Ishikawa (cell line): Measurements from ENCODE around the gene TECRL.

ENCODE experiments used
- CEBPB ChIP-seq: IDR thresholded peaks from 2 replicates; pipeline ENCODE4 v1.6.1; 2012
- CREB1 ChIP-seq: IDR thresholded peaks from 2 replicates; pipeline ENCODE4 v1.6.1; 2012; ENCODE audit warnings: low read depth
- EGR1 ChIP-seq: IDR thresholded peaks from 2 replicates; pipeline ENCODE4 v1.6.1; 2012
- EP300 ChIP-seq: IDR thresholded peaks from 2 replicates; pipeline ENCODE4 v1.6.1; 2012; ENCODE audit warnings: borderline replicate concordance
- FOXM1 ChIP-seq: IDR thresholded peaks from 2 replicates; pipeline ENCODE4 v1.6.1; 2012; ENCODE audit warnings: low read depth, borderline replicate concordance
- NFIC ChIP-seq: IDR thresholded peaks from 2 replicates; pipeline ENCODE4 v1.6.1; 2012
- RAD21 ChIP-seq: IDR thresholded peaks from 2 replicates; pipeline ENCODE4 v1.6.1; 2012; ENCODE audit warnings: low read depth
- TAF1 ChIP-seq: IDR thresholded peaks from 2 replicates; pipeline ENCODE4 v1.6.1; 2012; ENCODE audit warnings: low read depth, mild to moderate bottlenecking
- TCF12 ChIP-seq: IDR thresholded peaks from 2 replicates; pipeline ENCODE4 v1.6.1; 2012; ENCODE audit warnings: low read depth
- TEAD4 ChIP-seq: IDR thresholded peaks from 2 replicates; pipeline ENCODE4 v1.6.1; 2012
- ZBTB7A ChIP-seq: IDR thresholded peaks from 2 replicates; pipeline ENCODE4 v1.6.1; 2012; ENCODE audit warnings: low read depth
- TF ChIP-seq, protein P1 (sequence below): IDR thresholded peaks from 2 replicates; pipeline ENCODE4 v1.6.1; 2012
- TF ChIP-seq, protein P2 (sequence below): IDR thresholded peaks from 2 replicates; pipeline ENCODE4 v1.6.1; 2012; ENCODE audit warnings: low read depth, mild to moderate bottlenecking
- TF ChIP-seq, protein P3 (sequence below): IDR thresholded peaks from 2 replicates; pipeline ENCODE4 v1.6.1; 2012

TECRL gene

DNA sequence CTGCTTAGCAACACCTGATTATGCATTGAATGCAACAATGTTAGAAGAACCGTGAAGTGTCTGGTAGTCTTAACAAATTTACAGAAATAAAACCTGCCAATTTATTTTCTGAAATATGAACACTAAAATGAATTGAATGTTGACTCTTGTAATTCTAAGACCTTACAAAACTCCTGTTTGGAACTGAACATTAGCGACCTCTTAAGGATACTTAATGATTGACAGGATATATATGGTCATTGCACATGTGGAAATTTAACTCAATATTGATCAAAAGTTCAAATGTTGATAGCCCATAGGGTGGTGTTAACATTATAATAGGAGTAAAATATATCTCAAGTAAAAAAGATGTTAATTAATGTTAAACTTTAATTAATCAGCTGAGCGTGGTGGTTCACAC, 79.1 kb downstream of the TECRL start:
- no peak for TF ChIP-seq TEAD4
- TF ChIP-seq, protein P1, sequence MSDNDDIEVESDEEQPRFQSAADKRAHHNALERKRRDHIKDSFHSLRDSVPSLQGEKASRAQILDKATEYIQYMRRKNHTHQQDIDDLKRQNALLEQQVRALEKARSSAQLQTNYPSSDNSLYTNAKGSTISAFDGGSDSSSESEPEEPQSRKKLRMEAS, result no peak
- TF ChIP-seq FOXM1, result no peak
- no peak for TF ChIP-seq TCF12
- no peak for TF ChIP-seq RAD21
- TF ChIP-seq CREB1, result no peak
- TF ChIP-seq, protein P2, sequence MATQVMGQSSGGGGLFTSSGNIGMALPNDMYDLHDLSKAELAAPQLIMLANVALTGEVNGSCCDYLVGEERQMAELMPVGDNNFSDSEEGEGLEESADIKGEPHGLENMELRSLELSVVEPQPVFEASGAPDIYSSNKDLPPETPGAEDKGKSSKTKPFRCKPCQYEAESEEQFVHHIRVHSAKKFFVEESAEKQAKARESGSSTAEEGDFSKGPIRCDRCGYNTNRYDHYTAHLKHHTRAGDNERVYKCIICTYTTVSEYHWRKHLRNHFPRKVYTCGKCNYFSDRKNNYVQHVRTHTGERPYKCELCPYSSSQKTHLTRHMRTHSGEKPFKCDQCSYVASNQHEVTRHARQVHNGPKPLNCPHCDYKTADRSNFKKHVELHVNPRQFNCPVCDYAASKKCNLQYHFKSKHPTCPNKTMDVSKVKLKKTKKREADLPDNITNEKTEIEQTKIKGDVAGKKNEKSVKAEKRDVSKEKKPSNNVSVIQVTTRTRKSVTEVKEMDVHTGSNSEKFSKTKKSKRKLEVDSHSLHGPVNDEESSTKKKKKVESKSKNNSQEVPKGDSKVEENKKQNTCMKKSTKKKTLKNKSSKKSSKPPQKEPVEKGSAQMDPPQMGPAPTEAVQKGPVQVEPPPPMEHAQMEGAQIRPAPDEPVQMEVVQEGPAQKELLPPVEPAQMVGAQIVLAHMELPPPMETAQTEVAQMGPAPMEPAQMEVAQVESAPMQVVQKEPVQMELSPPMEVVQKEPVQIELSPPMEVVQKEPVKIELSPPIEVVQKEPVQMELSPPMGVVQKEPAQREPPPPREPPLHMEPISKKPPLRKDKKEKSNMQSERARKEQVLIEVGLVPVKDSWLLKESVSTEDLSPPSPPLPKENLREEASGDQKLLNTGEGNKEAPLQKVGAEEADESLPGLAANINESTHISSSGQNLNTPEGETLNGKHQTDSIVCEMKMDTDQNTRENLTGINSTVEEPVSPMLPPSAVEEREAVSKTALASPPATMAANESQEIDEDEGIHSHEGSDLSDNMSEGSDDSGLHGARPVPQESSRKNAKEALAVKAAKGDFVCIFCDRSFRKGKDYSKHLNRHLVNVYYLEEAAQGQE, result no peak
- TF ChIP-seq, protein P3, sequence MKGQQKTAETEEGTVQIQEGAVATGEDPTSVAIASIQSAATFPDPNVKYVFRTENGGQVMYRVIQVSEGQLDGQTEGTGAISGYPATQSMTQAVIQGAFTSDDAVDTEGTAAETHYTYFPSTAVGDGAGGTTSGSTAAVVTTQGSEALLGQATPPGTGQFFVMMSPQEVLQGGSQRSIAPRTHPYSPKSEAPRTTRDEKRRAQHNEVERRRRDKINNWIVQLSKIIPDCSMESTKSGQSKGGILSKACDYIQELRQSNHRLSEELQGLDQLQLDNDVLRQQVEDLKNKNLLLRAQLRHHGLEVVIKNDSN, result no peak
- TF ChIP-seq EGR1, result no peak
- TF ChIP-seq TAF1, result no peak
- no peak for TF ChIP-seq ZBTB7A

DNA sequence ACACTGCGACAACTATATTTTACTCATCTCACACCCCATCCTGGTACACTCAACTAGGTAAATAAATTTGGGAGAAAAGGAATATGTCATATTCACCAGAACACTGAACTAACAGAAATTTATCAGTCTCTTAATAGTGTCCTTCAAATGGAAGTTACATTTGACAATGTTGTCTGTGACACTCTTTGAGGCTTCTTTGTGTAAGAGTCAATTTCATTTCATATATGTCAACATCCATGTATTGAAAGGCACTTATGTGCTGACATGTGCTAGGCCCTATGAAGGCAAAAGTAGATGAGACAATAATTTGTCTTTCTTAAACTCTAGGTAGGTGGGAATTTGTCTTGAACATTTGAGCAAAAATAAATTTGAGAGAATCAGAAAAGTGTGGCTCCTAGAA, 82.0 kb downstream of the TECRL start:
- TF ChIP-seq RAD21 (no peak), CEBPB (no peak), FOXM1 (no peak), TAF1 (no peak), ZBTB7A (no peak), NFIC (no peak), CREB1 (no peak), EP300 (no peak), TEAD4 (no peak)
- TF ChIP-seq, protein P2, result no peak

DNA sequence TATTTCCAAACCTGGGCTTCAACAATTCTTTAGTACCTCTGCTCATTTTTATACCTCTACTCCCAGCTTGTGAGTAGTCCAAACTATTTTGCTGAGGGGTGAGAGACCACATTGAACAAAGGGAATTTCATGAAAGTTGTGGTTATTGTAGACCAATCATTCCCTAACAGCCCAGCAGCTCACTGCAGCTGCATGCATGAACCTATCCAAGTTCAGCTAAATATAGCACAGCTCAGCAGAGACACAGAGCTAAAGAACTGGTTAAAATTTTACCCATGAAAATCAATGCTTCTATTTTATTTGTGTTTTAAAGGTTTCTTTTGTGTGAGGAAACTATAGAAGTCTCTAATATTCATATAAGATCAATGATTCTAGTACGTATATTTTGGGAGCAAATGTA, 82.7 kb downstream of the TECRL start:
- TF ChIP-seq FOXM1 (no peak), NFIC (no peak)

DNA sequence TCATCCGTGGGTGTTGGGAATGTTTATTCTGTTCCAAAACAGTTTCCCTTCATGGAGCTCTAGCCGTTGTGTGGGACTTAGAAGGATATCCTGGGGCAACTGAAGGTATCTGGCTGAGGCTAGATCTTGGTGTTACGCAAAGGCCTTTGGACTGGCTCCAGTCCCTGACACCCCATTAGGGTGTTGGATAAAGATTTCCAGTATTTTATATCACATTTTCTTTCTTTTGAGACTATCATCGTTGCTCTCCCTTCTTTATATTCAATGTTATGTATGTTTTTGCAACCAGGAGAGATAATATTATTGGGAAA, 103.0 kb downstream of the TECRL start:
- TF ChIP-seq, protein P2, result no peak
- TF ChIP-seq TAF1, result no peak
- no peak for TF ChIP-seq EGR1

DNA sequence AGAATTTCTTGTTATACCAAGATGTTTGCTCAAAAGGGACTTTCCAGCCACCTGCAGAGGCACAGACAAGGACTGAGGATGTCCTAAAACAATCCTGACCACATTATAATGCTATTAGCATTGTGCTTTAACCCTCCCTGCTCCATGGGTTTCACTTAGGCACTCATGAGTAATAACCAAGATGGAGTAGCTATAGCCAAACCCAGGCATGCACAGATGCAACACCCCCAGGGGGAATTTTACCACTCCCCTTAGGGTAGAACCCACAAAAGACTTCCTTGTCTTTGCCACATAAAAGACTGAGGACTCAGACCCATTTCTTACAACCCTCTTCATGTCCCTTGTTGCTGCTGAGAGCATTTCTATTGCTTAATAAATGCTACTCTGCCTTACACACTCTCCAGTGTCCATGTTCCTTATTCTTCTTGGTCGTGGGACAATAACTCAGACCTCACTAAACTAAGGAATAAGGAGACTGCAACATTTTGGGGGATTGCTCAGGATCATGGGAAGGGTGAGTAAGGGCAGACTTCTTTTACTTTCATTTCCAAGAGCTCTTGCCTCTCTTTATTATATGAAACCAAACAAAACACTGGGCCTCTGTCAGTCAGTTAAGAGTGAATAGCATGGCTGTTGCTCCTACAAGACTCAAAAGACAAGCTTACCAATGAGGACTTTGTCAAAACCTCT, 103.5 kb downstream of the TECRL start:
- no peak for TF ChIP-seq TEAD4
- no peak for TF ChIP-seq TCF12
- TF ChIP-seq, protein P3, result no peak
- TF ChIP-seq FOXM1, result no peak

DNA sequence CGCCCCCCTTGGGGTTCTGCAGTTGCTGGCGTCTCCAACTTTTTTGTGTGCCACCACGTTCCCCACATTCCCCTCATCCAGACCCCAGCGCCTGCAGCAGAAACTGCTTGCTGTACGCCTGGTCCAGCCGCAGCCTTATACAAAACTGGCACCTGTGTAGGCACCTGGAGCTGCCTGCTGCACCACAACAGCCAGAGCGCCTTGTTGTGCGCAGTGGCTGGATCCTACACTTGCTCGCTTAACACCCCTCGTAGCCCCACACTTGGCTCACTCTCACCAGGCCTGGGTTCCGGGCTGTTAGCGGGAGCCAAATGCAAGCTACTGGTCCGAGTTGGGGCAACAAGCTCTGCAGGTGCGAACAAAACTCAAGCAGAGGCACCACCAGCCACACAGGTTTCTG, 136.8 kb downstream of the TECRL start:
- no peak for TF ChIP-seq EP300
